Stimulated activated CD4-positive, alpha-beta T cell treated with anti-CD3 and anti-CD28 coated beads, Interleukin-15, amount 100 ng/mL, for 48 hours (primary cell): Measurements from ENCODE around the gene RGS7.
"Not testable (repeated sequence)": the region's sequence is repeated elsewhere in the genome, so short reads cannot be mapped to it uniquely, and the experiment has no call there.

Experiments used
- DNase-seq, 2 donors: peaks; one replicate each; pipeline ENCODE4 v3.0.0-alpha.2; 2020; ENCODE audit warnings: low read depth in 2 of 2

The RGS7 gene

GRCh38 chr1:241139047-241139446, 218.0 kb downstream of the RGS7 start:
- no peak for DNase-seq

GRCh38 chr1:241138248-241138647, 218.8 kb downstream of the RGS7 start:
- no peak for DNase-seq

- no peak for DNase-seq
Observed at GRCh38 chr1:241136389-241136788, 220.6 kb downstream of the RGS7 start.

GRCh38 chr1:241131636-241132194, 225.3 kb downstream of the RGS7 start:
- no peak for DNase-seq

GRCh38 chr1:241130881-241131280, 226.1 kb downstream of the RGS7 start:
- DNase-seq: no peak

- DNase-seq: no peak
Observed at GRCh38 chr1:241129207-241129960, 227.6 kb downstream of the RGS7 start.

- DNase-seq: no peak
Observed at GRCh38 chr1:241125286-241125685, 231.7 kb downstream of the RGS7 start.

GRCh38 chr1:241118049-241118448, 239.0 kb downstream of the RGS7 start:
- no peak for DNase-seq

- no peak for DNase-seq
Observed at GRCh38 chr1:241115784-241116183, 241.2 kb downstream of the RGS7 start.

GRCh38 chr1:241114699-241115233, 242.2 kb downstream of the RGS7 start:
- no peak for DNase-seq

- no peak for DNase-seq
Observed at GRCh38 chr1:241113557-241113956, 243.4 kb downstream of the RGS7 start.

GRCh38 chr1:241109039-241109438, 248.0 kb downstream of the RGS7 start:
- DNase-seq: no peak

GRCh38 chr1:241105147-241105546, 251.9 kb downstream of the RGS7 start:
- DNase-seq: no peak

GRCh38 chr1:241102664-241103063, 254.3 kb downstream of the RGS7 start:
- no peak for DNase-seq

- no peak for DNase-seq
Observed at GRCh38 chr1:241101622-241102021, 255.4 kb downstream of the RGS7 start.

- DNase-seq: no peak
Observed at GRCh38 chr1:241097479-241097878, 259.5 kb downstream of the RGS7 start.

- DNase-seq: no peak
Observed at GRCh38 chr1:241096982-241097381, 260.0 kb downstream of the RGS7 start.

- DNase-seq: no peak
Observed at GRCh38 chr1:241095847-241096246, 261.2 kb downstream of the RGS7 start.

- no peak for DNase-seq
Observed at GRCh38 chr1:241090798-241091197, 266.2 kb downstream of the RGS7 start.

- not testable (repeated sequence) for DNase-seq
Observed at GRCh38 chr1:241089066-241089465, 267.9 kb downstream of the RGS7 start.

GRCh38 chr1:241088075-241088474, 268.9 kb downstream of the RGS7 start:
- not testable (repeated sequence) for DNase-seq

- no peak for DNase-seq
Observed at GRCh38 chr1:241086686-241087085, 270.3 kb downstream of the RGS7 start.

- no peak for DNase-seq
Observed at GRCh38 chr1:241083285-241083684, 273.7 kb downstream of the RGS7 start.
